Measurements from ENCODE around the gene DMWD. TPM values are rescaled to one million over a fixed set of nuclear protein-coding genes. Genes with fewer than 3 reads are reported as not detected.

The DMWD gene
- total RNA-seq, 1 donor from 2014 or later, result 95.3 TPM

DNA sequence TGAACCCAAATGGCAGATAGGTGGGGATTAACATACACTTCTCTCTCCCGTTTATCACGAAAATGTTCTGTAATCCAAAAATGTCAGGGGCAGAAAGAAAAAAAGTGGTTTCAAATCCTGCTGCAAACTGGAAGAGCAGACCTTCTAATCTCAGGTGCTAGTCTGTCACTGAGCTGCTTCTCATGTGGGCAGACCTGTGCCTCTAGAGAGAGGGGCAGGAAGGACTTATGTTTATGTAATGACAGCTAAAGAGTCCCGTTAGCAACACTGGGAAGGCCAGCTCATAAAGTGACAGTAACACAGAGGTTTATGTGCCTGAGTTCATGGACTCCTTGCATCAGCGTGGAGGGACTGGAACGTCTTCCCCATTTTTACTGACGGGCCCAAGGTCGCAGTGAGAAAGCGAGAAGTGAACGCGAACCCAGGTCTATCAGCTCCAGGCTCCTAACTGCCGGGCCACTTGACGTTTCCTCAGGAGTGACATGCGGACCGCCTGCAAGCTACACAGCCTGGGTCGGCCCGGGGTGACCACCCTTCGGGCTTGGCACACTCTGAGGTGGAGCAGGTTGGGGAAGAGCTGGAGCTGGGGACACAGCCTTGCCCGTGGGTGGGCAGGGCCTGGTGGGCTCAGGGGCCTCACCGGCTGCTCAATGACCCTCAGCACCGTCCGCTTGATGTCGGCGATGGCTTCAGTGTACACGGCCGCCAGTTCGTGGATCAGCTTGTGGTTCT is 32.1 kb upstream of the DMWD start:
- peaks cover 33% of the 10 kb centered on the region for H3K36me3 Mint-ChIP-seq (ENCODE audit: low read depth, unreplicated experiment)
- peaks cover 25% of the 10 kb centered on the region for H3K27me3 Mint-ChIP-seq (ENCODE audit: unreplicated experiment)
- peak overlapping the region; percentile 62 for H3K27ac Mint-ChIP-seq (ENCODE audit: unreplicated experiment)
- peaks cover 3% of the 10 kb centered on the region for H3K4me1 Mint-ChIP-seq (ENCODE audit: unreplicated experiment)
- TF ChIP-seq CTCF (IDR thresholded peaks at IDR 0.05; ENCODE audit: unreplicated experiment), result no peak
- DNase-seq (ENCODE audit: low spot score), result no peak
- no peaks in the 10 kb centered on the region for H3K9me3 Mint-ChIP-seq (ENCODE audit: unreplicated experiment)
- peak overlapping the region; percentile 18 for H3K4me3 Mint-ChIP-seq (ENCODE audit: unreplicated experiment)

DNA sequence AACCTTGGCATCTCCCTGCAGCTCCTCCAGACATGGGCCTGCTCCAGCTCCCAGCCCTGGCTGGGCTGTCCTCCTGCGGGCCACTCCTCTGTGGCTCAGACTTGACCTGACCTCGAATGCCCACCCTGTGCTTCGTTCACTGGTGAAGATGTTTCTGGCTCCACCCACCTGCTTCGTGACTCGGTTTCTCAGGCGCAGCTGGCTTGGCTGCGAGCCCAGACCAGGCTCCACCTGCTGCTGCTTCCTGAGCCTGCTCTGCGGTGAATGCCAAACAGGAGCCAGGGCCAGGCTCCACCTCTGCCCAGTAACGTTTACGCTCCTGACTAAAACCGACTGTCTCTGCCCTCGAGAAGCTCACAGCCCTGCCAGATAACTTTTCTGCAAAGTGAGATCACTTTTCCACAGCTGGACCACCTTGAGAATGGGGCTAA is 31.4 kb upstream of the DMWD start:
- H3K36me3 Mint-ChIP-seq (ENCODE audit: low read depth, unreplicated experiment), result peaks cover 26% of the 10 kb centered on the region
- peak overlapping the region; percentile 62 for H3K27ac Mint-ChIP-seq (ENCODE audit: unreplicated experiment)
- no peaks in the 10 kb centered on the region for H3K9me3 Mint-ChIP-seq (ENCODE audit: unreplicated experiment)
- peaks cover 3% of the 10 kb centered on the region for H3K4me1 Mint-ChIP-seq (ENCODE audit: unreplicated experiment)
- H3K27me3 Mint-ChIP-seq (ENCODE audit: unreplicated experiment), result peaks cover 28% of the 10 kb centered on the region
- no peak overlapping the region for H3K4me3 Mint-ChIP-seq (ENCODE audit: unreplicated experiment)
- TF ChIP-seq CTCF (IDR thresholded peaks at IDR 0.05; ENCODE audit: unreplicated experiment), result no peak
- DNase-seq (ENCODE audit: low spot score), result no peak

DNA sequence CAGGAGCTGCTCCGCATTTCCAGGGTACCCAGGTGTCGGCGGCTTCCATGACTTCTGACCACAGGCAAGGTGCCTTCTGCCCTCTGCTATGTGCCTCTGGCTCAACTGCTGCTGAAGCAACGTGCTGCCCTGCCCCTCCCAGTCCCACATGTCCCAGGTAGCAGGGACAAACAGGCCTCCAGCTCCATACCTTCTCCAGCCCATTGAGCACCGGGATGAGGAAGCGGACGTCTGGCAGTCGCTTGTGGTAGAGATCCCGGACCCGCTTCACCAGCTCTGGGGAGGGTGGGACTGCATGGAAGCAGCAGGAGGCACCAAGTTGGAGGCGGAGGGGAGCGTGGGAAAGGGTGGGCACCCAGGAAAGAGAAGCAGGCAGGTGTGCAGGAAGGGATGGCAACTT is 30.5 kb upstream of the DMWD start:
- no peak overlapping the region for H3K27ac Mint-ChIP-seq (ENCODE audit: unreplicated experiment)
- H3K27me3 Mint-ChIP-seq (ENCODE audit: unreplicated experiment), result peaks cover 24% of the 10 kb centered on the region
- peaks cover 3% of the 10 kb centered on the region for H3K4me1 Mint-ChIP-seq (ENCODE audit: unreplicated experiment)
- H3K4me3 Mint-ChIP-seq (ENCODE audit: unreplicated experiment), result no peak overlapping the region
- H3K36me3 Mint-ChIP-seq (ENCODE audit: low read depth, unreplicated experiment), result peaks cover 18% of the 10 kb centered on the region
- no peaks in the 10 kb centered on the region for H3K9me3 Mint-ChIP-seq (ENCODE audit: unreplicated experiment)
- no peak for TF ChIP-seq CTCF (IDR thresholded peaks at IDR 0.05; ENCODE audit: unreplicated experiment)
- DNase-seq (ENCODE audit: low spot score), result no peak

GRCh38 chr19:45822716-45823115 is 30.1 kb upstream of the DMWD start:
- Mint-ChIP-seq H3K4me3 (ENCODE audit: unreplicated experiment) (no peak overlapping the region), H3K27me3 (ENCODE audit: unreplicated experiment) (peaks cover 21% of the 10 kb centered on the region), H3K4me1 (ENCODE audit: unreplicated experiment) (peaks cover 3% of the 10 kb centered on the region), H3K9me3 (ENCODE audit: unreplicated experiment) (no peaks in the 10 kb centered on the region), H3K27ac (ENCODE audit: unreplicated experiment) (no peak overlapping the region), H3K36me3 (ENCODE audit: low read depth, unreplicated experiment) (peaks cover 14% of the 10 kb centered on the region)
- no peak for DNase-seq (ENCODE audit: low spot score)
- TF ChIP-seq CTCF (IDR thresholded peaks at IDR 0.05; ENCODE audit: unreplicated experiment), result no peak

GRCh38 chr19:45821570-45821969 is 28.9 kb upstream of the DMWD start:
- H3K4me3 Mint-ChIP-seq (ENCODE audit: unreplicated experiment), result peak overlapping the region; percentile 14
- H3K4me1 Mint-ChIP-seq (ENCODE audit: unreplicated experiment), result peaks cover 3% of the 10 kb centered on the region
- DNase-seq (ENCODE audit: low spot score), result no peak
- TF ChIP-seq CTCF (IDR thresholded peaks at IDR 0.05; ENCODE audit: unreplicated experiment), result no peak
- H3K27ac Mint-ChIP-seq (ENCODE audit: unreplicated experiment), result no peak overlapping the region
- no peaks in the 10 kb centered on the region for H3K9me3 Mint-ChIP-seq (ENCODE audit: unreplicated experiment)
- peaks cover 9% of the 10 kb centered on the region for H3K36me3 Mint-ChIP-seq (ENCODE audit: low read depth, unreplicated experiment)
- peaks cover 19% of the 10 kb centered on the region for H3K27me3 Mint-ChIP-seq (ENCODE audit: unreplicated experiment)

Data from endothelial cell (in vitro differentiated cells).